Endothelial cell of umbilical vein (primary cell): ENCODE measurements around the gene ASB8. TPM values are rescaled to one million over a fixed set of nuclear protein-coding genes. Genes with fewer than 3 reads are reported as not detected.
A peak's percentile ranks its signal among the peaks of the same experiment; 100 is the strongest.

Experiments used
- BruUV-seq: library from RNA; stranded (reverse); fragments of 400-500 nt; replicated peaks from 2 replicates; lab custom pipeline; 2021; lab: Mats Ljungman, UMichigan
- CTCF ChIA-PET: fragments of 300-600, 350-600 bp; sonication (Branson Sonifier 250); formaldehyde crosslinking; loops from one replicate; lab custom pipeline; 2021; ENCODE audit warnings: antibody characterized with exemption, inconsistent platforms; lab: Charles Lee
- POLR2A ChIA-PET: fragments of 300-600, 350-600 bp; sonication (Branson Sonifier 250); formaldehyde crosslinking; loops from one replicate; lab custom pipeline; 2021; ENCODE audit warnings: antibody characterized with exemption, inconsistent platforms; lab: Charles Lee
- DNase-seq: peaks from one replicate; pipeline ENCODE4 v3.0.0-alpha.2; 2011; ENCODE audit warnings: low read depth, low spot score
- FAIRE-seq: peaks from 2 replicates; lab custom pipeline; 2011; peaks lifted over from hg19 to GRCh38; lab: Jason Lieb, UNC
- H2AFZ ChIP-seq: 2 replicates; pipeline ENCODE4 v1.6.0; 2012; ENCODE audit warnings: low read depth, low read length, control low read depth, inconsistent platforms
- H3K27ac ChIP-seq: 2 replicates; pipeline ENCODE4 v1.5.1; 2011; ENCODE audit warnings: low read depth, mild to moderate bottlenecking, control low read depth, low read length, moderate library complexity; ENCODE audit not compliant: insufficient read depth
- H3K27me3 ChIP-seq, 2 experiments: 2 replicates each; pipeline versions ENCODE4 v1.6.0 to v1.6.1; 2011; ENCODE audit warnings: low read length in 2 of 2, mixed read lengths in 1 of 2; ENCODE audit not compliant: control insufficient read depth in 2 of 2, insufficient read depth in 2 of 2
- H3K36me3 ChIP-seq, 2 experiments: 2 replicates in 1 of 2; 3 replicates in 1 of 2; pipeline ENCODE4 v1.5.1; 2011; ENCODE audit warnings: low read length in 2 of 2, mild to moderate bottlenecking in 1 of 2, moderate library complexity in 1 of 2; ENCODE audit not compliant: control insufficient read depth in 2 of 2, insufficient read depth in 2 of 2; ENCODE audit errors: extremely low read depth in 1 of 2
- H3K4me1 ChIP-seq: 3 replicates; pipeline ENCODE4 v1.5.1; 2011; ENCODE audit warnings: mild to moderate bottlenecking, low read length; ENCODE audit not compliant: control insufficient read depth, insufficient read depth; ENCODE audit errors: extremely low read depth
- H3K4me2 ChIP-seq: 2 replicates; pipeline ENCODE4 v1.6.1; 2011; ENCODE audit warnings: low read length, control low read depth, mixed read lengths; ENCODE audit not compliant: insufficient read depth
- H3K4me3 ChIP-seq, 3 experiments: fragments of 200-600 bp in 1 of 3; sonication (generic), shearing (Covaris generic) in 1 of 3; replicated peaks in 1 of 3; 2 replicates each; pipeline ENCODE4 v1.5.1; 2011 to 2016; ENCODE audit warnings: control low read depth in 3 of 3, low read length in 3 of 3, mild to moderate bottlenecking in 2 of 3, inconsistent platforms in 1 of 3, low read depth in 1 of 3, moderate library complexity in 1 of 3; ENCODE audit not compliant: insufficient read depth in 1 of 3
- H3K79me2 ChIP-seq: 2 replicates; pipeline ENCODE4 v1.6.0; 2012; ENCODE audit warnings: low read length, inconsistent platforms; ENCODE audit not compliant: control insufficient read depth, insufficient read depth
- H3K9ac ChIP-seq: replicated peaks from 2 replicates; pipeline ENCODE3; 2011; ENCODE audit warnings: low read length, control low read depth; ENCODE audit not compliant: insufficient read depth; ENCODE audit errors: extremely low read depth
- H3K9me1 ChIP-seq: replicated peaks from 3 replicates; pipeline ENCODE4 v1.6.0; 2011; ENCODE audit warnings: mild to moderate bottlenecking, low read length; ENCODE audit not compliant: control insufficient read depth, insufficient read depth; ENCODE audit errors: extremely low read depth
- H3K9me3 ChIP-seq: replicated peaks from 2 replicates; pipeline ENCODE4 v1.5.1; 2012; ENCODE audit warnings: low read length, inconsistent platforms; ENCODE audit not compliant: control insufficient read depth, insufficient read depth
- H4K20me1 ChIP-seq: replicated peaks from 2 replicates; pipeline ENCODE3; 2011; ENCODE audit warnings: mild to moderate bottlenecking, low read length; ENCODE audit not compliant: control insufficient read depth, insufficient read depth; ENCODE audit errors: extremely low read depth
- EZH2 ChIP-seq: IDR thresholded peaks from 2 replicates; pipeline ENCODE4 v1.6.1; 2012; ENCODE audit warnings: borderline replicate concordance, low read depth, mild to moderate bottlenecking, moderate library complexity, low read length, inconsistent platforms; ENCODE audit not compliant: severe bottlenecking
- dilution Hi-C: fragments of 300-500 bp; cut with MboI; formaldehyde crosslinking; loops from one replicate; pipeline ENCODE4 v1.15.0; 2019; ENCODE audit warnings: low sequenced_read_pairs; ENCODE audit not compliant: extremely low pct_ligation_motif_present
- intact Hi-C: fragments of 100-400 bp; cut with micrococcal nuclease; formaldehyde crosslinking; loops from one replicate; pipeline ENCODE4 v1.10.0; 2022
- polyA plus RNA-seq, 4 experiments: library from polyadenylated mRNA; depleted of rRNA in 3 of 4; stranded (reverse) in 3 of 4; unstranded in 1 of 4; fragments of >200 nt; gene quantifications; 2 replicates each; pipeline versions ENCODE4 v1.2.1 to v1.2.3, GENCODE V29; 2011 to 2012; ENCODE audit warnings: missing spikeins in 1 of 4
- total RNA-seq: library from RNA; stranded (reverse); gene quantifications from 2 replicates; pipeline ENCODE4 v1.2.3, GENCODE V29; 2021
- TF ChIP-seq, protein P1 (sequence below), 2 donors: IDR thresholded peaks; 1 replicate in 1 of 2; 2 replicates in 1 of 2; pipeline ENCODE4 v1.5.1; 2011; ENCODE audit warnings: low read length in 2 of 2, mild to moderate bottlenecking in 2 of 2, moderate library complexity in 2 of 2, control low read depth in 1 of 2, inconsistent platforms in 1 of 2, low read depth in 1 of 2; ENCODE audit not compliant: insufficient read depth in 1 of 2; ENCODE audit errors: extremely low read depth in 1 of 2

ASB8 gene
- total and polyA plus RNA-seq, 2 donors (not counting 3 experiments of a cell fraction or from before 2014, with no cell fraction given): 14.9 to 29.7 TPM

DNA sequence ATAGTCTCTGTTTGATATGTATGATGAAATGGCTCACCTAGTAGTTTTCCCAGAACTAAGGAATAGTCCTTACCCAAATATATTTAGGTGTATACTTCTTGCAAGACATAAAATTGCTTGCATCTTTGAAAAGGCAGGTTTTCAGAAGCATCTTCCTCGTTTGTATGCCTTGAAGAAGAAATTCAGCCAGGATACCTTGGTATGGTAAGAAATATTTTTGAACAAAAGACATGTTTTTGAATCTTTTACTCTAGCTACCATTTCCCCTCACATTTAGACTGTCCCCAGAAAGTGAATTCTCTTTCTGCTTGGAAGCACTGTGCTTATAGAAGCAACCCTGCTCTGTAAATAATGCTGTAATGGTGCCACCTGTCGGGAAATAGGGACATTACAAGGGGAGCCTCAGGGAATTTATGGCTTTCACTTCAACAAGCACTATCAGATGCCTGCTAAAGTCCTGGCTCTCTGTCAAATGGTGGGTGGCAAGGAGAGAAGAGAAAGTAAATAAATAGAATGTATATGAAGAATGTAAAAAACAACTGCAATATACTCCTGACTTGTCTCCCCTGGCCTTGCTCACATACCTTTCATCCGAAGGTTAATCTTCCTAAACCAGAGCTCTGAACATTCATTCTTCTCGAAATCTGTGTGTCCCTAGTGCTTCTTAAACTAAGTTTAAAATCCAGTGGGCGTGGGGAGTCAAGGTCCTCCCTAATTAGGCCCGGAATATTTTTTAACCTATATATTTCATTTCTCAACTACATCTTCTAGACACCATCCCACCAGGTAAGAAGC is 32.2 kb upstream of the ASB8 start:
- no peaks in the 10 kb centered on the region for H4K20me1 ChIP-seq
- H2AFZ ChIP-seq: no peak overlapping the region
- no peaks in the 10 kb centered on the region for H3K36me3 ChIP-seq
- H3K4me1 ChIP-seq: peaks cover 2% of the 10 kb centered on the region
- FAIRE-seq (peak; percentile 88), DNase-seq (peak; percentile 82)
- H3K27ac ChIP-seq: no peak overlapping the region
- POLR2A ChIA-PET: no interaction called here
- BruUV-seq: no TSS peak
- CTCF ChIA-PET: interaction anchor here (0.8 to 2.2 kb wide), 12 partner anchors 8 to 429 kb away, joined by 3 to 14 read pairs (median 5); partner anchors contain the start of genes ASB8 and TMEM106C
- H3K27me3 ChIP-seq: peaks cover 25 to 38% of the 10 kb centered on the region in 2 experiments
- no peak overlapping the region for H3K4me3 ChIP-seq
- TF ChIP-seq, protein P1, sequence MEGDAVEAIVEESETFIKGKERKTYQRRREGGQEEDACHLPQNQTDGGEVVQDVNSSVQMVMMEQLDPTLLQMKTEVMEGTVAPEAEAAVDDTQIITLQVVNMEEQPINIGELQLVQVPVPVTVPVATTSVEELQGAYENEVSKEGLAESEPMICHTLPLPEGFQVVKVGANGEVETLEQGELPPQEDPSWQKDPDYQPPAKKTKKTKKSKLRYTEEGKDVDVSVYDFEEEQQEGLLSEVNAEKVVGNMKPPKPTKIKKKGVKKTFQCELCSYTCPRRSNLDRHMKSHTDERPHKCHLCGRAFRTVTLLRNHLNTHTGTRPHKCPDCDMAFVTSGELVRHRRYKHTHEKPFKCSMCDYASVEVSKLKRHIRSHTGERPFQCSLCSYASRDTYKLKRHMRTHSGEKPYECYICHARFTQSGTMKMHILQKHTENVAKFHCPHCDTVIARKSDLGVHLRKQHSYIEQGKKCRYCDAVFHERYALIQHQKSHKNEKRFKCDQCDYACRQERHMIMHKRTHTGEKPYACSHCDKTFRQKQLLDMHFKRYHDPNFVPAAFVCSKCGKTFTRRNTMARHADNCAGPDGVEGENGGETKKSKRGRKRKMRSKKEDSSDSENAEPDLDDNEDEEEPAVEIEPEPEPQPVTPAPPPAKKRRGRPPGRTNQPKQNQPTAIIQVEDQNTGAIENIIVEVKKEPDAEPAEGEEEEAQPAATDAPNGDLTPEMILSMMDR (IDR thresholded peaks at IDR 0.05; ENCODE audit: extremely low read depth in 1 of 2, insufficient read depth in 1 of 2, low read depth in 1 of 2, low read length in 2 of 2): peak; percentile 62 to 78
- TF ChIP-seq EZH2: no peak
- H3K9ac ChIP-seq: no peak overlapping the region
- H3K4me2 ChIP-seq: no peak overlapping the region
- no peaks in the 10 kb centered on the region for H3K9me1 ChIP-seq
- no peaks in the 10 kb centered on the region for H3K9me3 ChIP-seq
- intact Hi-C loops (loop anchor here (1.0 to 10.0 kb wide), 4 partner anchors 105 to 428 kb away; no protein-coding TSS in a partner anchor), dilution Hi-C loops (no loop called here)
- H3K79me2 ChIP-seq: no peaks in the 10 kb centered on the region
